T-helper 1 cell (primary cell): ENCODE data around the gene ERH.
"Not testable (repeated sequence)": the region's sequence is repeated elsewhere in the genome, so short reads cannot be mapped to it uniquely, and the experiment has no call there.

Experiments
- DNase-seq, 5 donors: peaks; one replicate each; pipeline ENCODE4 v3.0.0-alpha.2; 2012 to 2020

The ERH gene

GRCh38 chr14:69392481-69392880, 5.6 kb downstream of the ERH start:
- DNase-seq = no peak

- DNase-seq = not testable (repeated sequence)
Observed at GRCh38 chr14:69391400-69391799, 6.7 kb downstream of the ERH start.

- DNase-seq = no peak
Observed at GRCh38 chr14:69387311-69387710, 10.8 kb downstream of the ERH start.

GRCh38 chr14:69378274-69378673, 19.8 kb downstream of the ERH start:
- DNase-seq = no peak

GRCh38 chr14:69376439-69376838, 21.7 kb downstream of the ERH start:
- DNase-seq = no peak

GRCh38 chr14:69375722-69376121, 22.4 kb downstream of the ERH start:
- DNase-seq = no peak

- DNase-seq = no peak
Observed at GRCh38 chr14:69375182-69375581, 22.9 kb downstream of the ERH start.

- DNase-seq = no peak
Observed at GRCh38 chr14:69374235-69374634, 23.9 kb downstream of the ERH start.

- no peak for DNase-seq
Observed at GRCh38 chr14:69373104-69373503, 25.0 kb downstream of the ERH start.

GRCh38 chr14:69372146-69372545, 26.0 kb downstream of the ERH start:
- DNase-seq = no peak

- no peak for DNase-seq
Observed at GRCh38 chr14:69370061-69370460, 28.0 kb downstream of the ERH start.

GRCh38 chr14:69368381-69368780, 29.7 kb downstream of the ERH start:
- DNase-seq = no peak

GRCh38 chr14:69366761-69367160, 31.3 kb downstream of the ERH start:
- no peak for DNase-seq

GRCh38 chr14:69366069-69366468, 32.0 kb downstream of the ERH start:
- DNase-seq = no peak

GRCh38 chr14:69364378-69364777, 33.7 kb downstream of the ERH start:
- no peak for DNase-seq

- DNase-seq = no peak
Observed at GRCh38 chr14:69363964-69364363, 34.1 kb downstream of the ERH start.

GRCh38 chr14:69363055-69363454, 35.0 kb downstream of the ERH start:
- DNase-seq = no peak

- no peak for DNase-seq
Observed at GRCh38 chr14:69360438-69361108, 37.5 kb downstream of the ERH start.

GRCh38 chr14:69358966-69359365, 39.1 kb downstream of the ERH start:
- no peak for DNase-seq

- no peak for DNase-seq
Observed at GRCh38 chr14:69358233-69358963, 39.7 kb downstream of the ERH start.

GRCh38 chr14:69357544-69358200, 40.4 kb downstream of the ERH start:
- no peak for DNase-seq

- DNase-seq = no peak
Observed at GRCh38 chr14:69356903-69357543, 41.1 kb downstream of the ERH start.

- DNase-seq = no peak
Observed at GRCh38 chr14:69355607-69356281, 42.4 kb downstream of the ERH start.
